A549 (cell line): ENCODE results near the gene DDX52. TPM values are rescaled to one million over a fixed set of nuclear protein-coding genes. Genes with fewer than 3 reads are reported as not detected.
"Not testable (repeated sequence)": the region's sequence is repeated elsewhere in the genome, so short reads cannot be mapped to it uniquely, and the experiment has no call there.

Experiments
- ATAC-seq, 2 experiments: fragments of 200-7000 bp in 1 of 2; fragments of >200 bp in 1 of 2; cut with Nextera tagmentation in 1 of 2; cut with Tn5 transposase in 1 of 2; 3 replicates each; pipeline versions ENCODE4 v1.8.0 to v1.9.1; 2018 to 2020; ENCODE audit warnings: mild to moderate bottlenecking in 1 of 2, moderate library complexity in 1 of 2
- CTCF ChIA-PET: fragments of 300-600 bp; sonication (Branson Sonifier 250); formaldehyde crosslinking; extraction: SDS; loops from one replicate; lab custom pipeline; 2021; ENCODE audit warnings: antibody characterized with exemption, inconsistent platforms; lab: Yijun Ruan, JAX
- POLR2A ChIA-PET: fragments of 350-600 bp; formaldehyde crosslinking; extraction: SDS; loops from one replicate; lab custom pipeline; 2021; ENCODE audit warnings: antibody characterized with exemption, inconsistent platforms; lab: Yijun Ruan, JAX
- DNase-seq, 2 experiments: peaks; one replicate each; pipeline versions ENCODE4 v3.0.0 to v3.0.0-alpha.2; 2011 to 2016; ENCODE audit warnings: low read depth in 1 of 2, low spot score in 1 of 2
- FAIRE-seq: peaks from 2 replicates; lab custom pipeline; 2011; peaks lifted over from hg19 to GRCh38; lab: Jason Lieb, UNC
- H3K27ac ChIP-seq, 2 experiments: fragments of >200 bp; sonication (Bioruptor Twin); formaldehyde crosslinking; 3 replicates each; pipeline ENCODE4 v1.5.1; 2016 to 2017
- H3K4me1 ChIP-seq: fragments of >200 bp; sonication (Bioruptor Twin); formaldehyde crosslinking; 3 replicates; pipeline ENCODE4 v1.6.1; 2016
- H3K4me2 ChIP-seq: fragments of >200 bp; sonication (Bioruptor Twin); formaldehyde crosslinking; 3 replicates; pipeline ENCODE4 v1.6.1; 2016
- H3K4me3 ChIP-seq: fragments of >200 bp; sonication (Bioruptor Twin); formaldehyde crosslinking; 3 replicates; pipeline ENCODE4 v1.5.1; 2016
- H3K9me3 ChIP-seq: fragments of >200 bp; sonication (Bioruptor Twin); formaldehyde crosslinking; 3 replicates; pipeline ENCODE4 v1.6.1; 2016
- CEBPB ChIP-seq, 2 experiments: fragments of >200 bp in 1 of 2; sonication (Bioruptor Twin) in 1 of 2; formaldehyde crosslinking in 1 of 2; IDR thresholded peaks; 2 replicates each; pipeline ENCODE4 v1.6.1; 2012 to 2016
- CHD2 ChIP-seq: fragments of 150-350 bp; IDR thresholded peaks from 2 replicates; pipeline ENCODE4 v1.6.1; 2014; ENCODE audit warnings: low read length; ENCODE audit not compliant: partially characterized antibody
- FOSB ChIP-seq: fragments of 250-450 bp; sonication (Bioruptor Pico); IDR thresholded peaks from 2 replicates; pipeline ENCODE4 v1.5.0; 2020; ENCODE audit warnings: mild to moderate bottlenecking, moderate library complexity
- FOSL2 ChIP-seq, 2 experiments: fragments of 450-650 bp in 1 of 2; fragments of >200 bp in 1 of 2; sonication (Bioruptor Twin) in 1 of 2; formaldehyde crosslinking; IDR thresholded peaks; 2 replicates each; pipeline versions ENCODE4 v1.5.0 to v1.6.1; 2016 to 2020; ENCODE audit warnings: mild to moderate bottlenecking in 1 of 2, moderate library complexity in 1 of 2
- HEYL ChIP-seq: fragments of 250-450 bp; sonication (Bioruptor Pico); IDR thresholded peaks from 2 replicates; pipeline ENCODE4 v1.8.0; 2021; ENCODE audit warnings: mild to moderate bottlenecking, moderate library complexity
- HMGXB4 ChIP-seq: fragments of 250-450 bp; sonication (Bioruptor Pico); IDR thresholded peaks from 2 replicates; pipeline ENCODE4 v1.5.0; 2021; ENCODE audit warnings: mild to moderate bottlenecking, moderate library complexity, borderline replicate concordance
- KDM1A ChIP-seq: fragments of 200-600 bp; sonication (generic); IDR thresholded peaks from 2 replicates; pipeline ENCODE4 v1.6.1; 2016; ENCODE audit warnings: low read depth, mild to moderate bottlenecking
- MAFK ChIP-seq: fragments of 450-650 bp; IDR thresholded peaks from 2 replicates; pipeline ENCODE4 v1.6.1; 2014; ENCODE audit not compliant: partially characterized antibody
- TFCP2L1 ChIP-seq: fragments of 250-450 bp; sonication (Bioruptor Pico); IDR thresholded peaks from 2 replicates; pipeline ENCODE4 v1.5.0; 2021; ENCODE audit warnings: mild to moderate bottlenecking
- USF2 ChIP-seq: fragments of 450-650 bp; IDR thresholded peaks from 2 replicates; pipeline ENCODE4 v1.6.1; 2014; ENCODE audit warnings: antibody characterized with exemption
- WGBS: methylation state at CpG from one replicate; pipeline ENCODE4 v1.1.6; 2017; ENCODE audit errors: missing lambda C conversion rate; 5-methylcytosine and 5-hydroxymethylcytosine counted together
- polyA plus RNA-seq, 4 experiments: library from polyadenylated mRNA; depleted of rRNA in 3 of 4; stranded (reverse); fragments of >200 nt; fragmentation: RNase III in 1 of 4; extraction: RNeasy Plus Mini Kit Qiagen cat#74134 plus additional on column Dnase treatment in 1 of 4; gene quantifications; 2 replicates in 3 of 4; 3 replicates in 1 of 4; pipeline ENCODE4 v1.2.3, GENCODE V29; 2011 to 2017
- TF ChIP-seq, protein P1 (sequence below): fragments of >200 bp; sonication (Bioruptor Twin); formaldehyde crosslinking; IDR thresholded peaks from 2 replicates; pipeline ENCODE4 v1.6.1; 2016
- TF ChIP-seq, protein P2 (sequence below): fragments of 250-450 bp; sonication (Bioruptor Pico); IDR thresholded peaks from 2 replicates; pipeline ENCODE4 v1.5.0; 2020; ENCODE audit warnings: low read depth, mild to moderate bottlenecking, moderate library complexity

Gene DDX52
- polyA plus RNA-seq, 2 of the 4 experiments (the other 2 are of a cell fraction): 42.4 to 59.6 TPM

DNA sequence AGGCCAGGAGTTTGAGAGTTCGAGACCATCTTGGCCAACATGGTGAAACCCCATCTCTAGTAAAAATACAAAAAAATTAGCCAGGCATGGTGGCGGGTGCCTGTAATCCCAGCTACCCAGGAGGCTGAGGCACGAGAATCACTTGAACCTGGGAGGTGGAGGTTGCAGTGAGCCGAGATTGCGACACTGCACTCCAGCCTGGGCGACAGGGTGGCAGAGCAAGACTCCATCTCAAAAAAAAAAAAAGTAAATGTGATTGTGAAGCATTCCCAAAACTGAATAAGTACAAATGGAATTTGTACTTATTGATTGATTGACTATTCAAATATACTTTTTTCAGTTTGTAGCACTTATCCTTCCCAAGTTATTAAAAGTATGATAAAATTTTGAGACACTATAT is 26.8 kb downstream of the DDX52 start:
- CTCF ChIA-PET, H3K4me3 ChIP-seq, ATAC-seq, POLR2A ChIA-PET, H3K27ac ChIP-seq, DNase-seq, H3K4me1 ChIP-seq, H3K4me2 ChIP-seq, H3K9me3 ChIP-seq, FAIRE-seq: not testable (repeated sequence)
- 0 out of 4 replicates have a peak, but pooled peaks of 1 of the 2 experiments have one; percentile 38 for TF ChIP-seq CEBPB (IDR thresholded peaks at IDR 0.05)
- WGBS: 94% methylated on average over 6 of the region's 6 CpGs

DNA sequence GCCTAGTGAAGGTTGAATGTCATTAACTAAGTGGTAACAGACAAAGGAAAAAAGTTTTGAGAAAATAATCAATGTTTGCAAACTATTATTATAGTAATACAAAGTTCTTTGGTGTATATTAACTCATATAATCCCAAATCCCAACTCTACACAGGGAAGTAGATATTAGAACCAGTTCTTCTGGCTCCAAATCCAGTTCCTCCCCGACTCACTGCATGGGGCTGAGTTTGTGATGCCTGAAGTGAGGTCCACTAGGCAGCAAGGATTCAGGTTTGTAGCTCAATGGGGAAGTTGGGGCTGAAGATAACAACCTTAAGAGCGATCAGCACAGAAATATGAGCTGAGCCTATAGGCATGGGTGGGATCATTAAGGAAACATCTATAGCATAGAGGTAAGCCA is 28.4 kb downstream of the DDX52 start:
- ATAC-seq (no peak), DNase-seq (no peak), FAIRE-seq (no peak)
- peaks cover 4% of the 10 kb centered on the region; the same call in 1 of the 3 replicates for H3K4me1 ChIP-seq
- no peak overlapping the region for H3K4me3 ChIP-seq
- no peak for TF ChIP-seq KDM1A
- CTCF ChIA-PET: no interaction called here
- no peak overlapping the region for H3K4me2 ChIP-seq
- POLR2A ChIA-PET: no interaction called here
- no peak overlapping the region for H3K27ac ChIP-seq
- no peaks in the 10 kb centered on the region for H3K9me3 ChIP-seq
- 95% methylated on average over 2 of the region's 2 CpGs for WGBS

DNA sequence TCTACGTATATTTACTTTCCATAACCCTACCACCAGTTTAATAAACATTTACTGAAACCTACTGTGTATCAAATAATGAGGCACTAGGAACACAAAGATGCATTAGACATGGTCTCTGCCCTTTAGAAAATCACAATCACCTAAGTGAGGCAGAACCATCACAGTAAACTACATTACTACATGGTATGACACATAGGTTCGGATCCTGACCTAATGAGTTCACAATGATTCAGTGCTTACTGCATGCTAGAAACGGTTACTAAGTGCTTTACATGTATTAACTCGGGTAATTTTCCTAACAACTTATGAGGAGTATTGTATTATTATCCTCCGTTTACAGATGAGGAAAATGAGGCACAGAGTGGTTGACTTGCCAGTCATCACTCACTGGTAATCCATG is 28.9 kb downstream of the DDX52 start:
- no peak overlapping the region for H3K4me2 ChIP-seq
- ATAC-seq (no peak), FAIRE-seq (no peak), DNase-seq (no peak)
- H3K4me1 ChIP-seq: peaks cover 6% of the 10 kb centered on the region; the same call in 1 of the 3 replicates
- POLR2A ChIA-PET: no interaction called here
- H3K4me3 ChIP-seq: no peak overlapping the region
- TF ChIP-seq HMGXB4 (CRISPR knock-in tag) (no peak), FOSL2 (IDR thresholded peaks at IDR 0.05) (no peak), FOSL2 (CRISPR knock-in tag; IDR thresholded peaks at IDR 0.05) (peak; percentile 30; the same call in 1 of the 2 replicates), CHD2 (no peak), TFCP2L1 (no peak), USF2 (no peak), FOSB (CRISPR knock-in tag) (no peak)
- TF ChIP-seq, protein P1, sequence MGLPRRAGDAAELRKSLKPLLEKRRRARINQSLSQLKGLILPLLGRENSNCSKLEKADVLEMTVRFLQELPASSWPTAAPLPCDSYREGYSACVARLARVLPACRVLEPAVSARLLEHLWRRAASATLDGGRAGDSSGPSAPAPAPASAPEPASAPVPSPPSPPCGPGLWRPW: no peak
- TF ChIP-seq, protein P2, sequence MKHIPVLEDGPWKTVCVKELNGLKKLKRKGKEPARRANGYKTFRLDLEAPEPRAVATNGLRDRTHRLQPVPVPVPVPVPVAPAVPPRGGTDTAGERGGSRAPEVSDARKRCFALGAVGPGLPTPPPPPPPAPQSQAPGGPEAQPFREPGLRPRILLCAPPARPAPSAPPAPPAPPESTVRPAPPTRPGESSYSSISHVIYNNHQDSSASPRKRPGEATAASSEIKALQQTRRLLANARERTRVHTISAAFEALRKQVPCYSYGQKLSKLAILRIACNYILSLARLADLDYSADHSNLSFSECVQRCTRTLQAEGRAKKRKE (CRISPR knock-in tag): no peak
- CTCF ChIA-PET: interaction anchor here (1.6 kb wide), 2 partner anchors 19 to 36 kb away, joined by 4 to 9 read pairs; no protein-coding TSS in a partner anchor
- 58% methylated on average over 5 of the region's 5 CpGs for WGBS
- H3K27ac ChIP-seq: no peak overlapping the region
- H3K9me3 ChIP-seq: no peaks in the 10 kb centered on the region

DNA sequence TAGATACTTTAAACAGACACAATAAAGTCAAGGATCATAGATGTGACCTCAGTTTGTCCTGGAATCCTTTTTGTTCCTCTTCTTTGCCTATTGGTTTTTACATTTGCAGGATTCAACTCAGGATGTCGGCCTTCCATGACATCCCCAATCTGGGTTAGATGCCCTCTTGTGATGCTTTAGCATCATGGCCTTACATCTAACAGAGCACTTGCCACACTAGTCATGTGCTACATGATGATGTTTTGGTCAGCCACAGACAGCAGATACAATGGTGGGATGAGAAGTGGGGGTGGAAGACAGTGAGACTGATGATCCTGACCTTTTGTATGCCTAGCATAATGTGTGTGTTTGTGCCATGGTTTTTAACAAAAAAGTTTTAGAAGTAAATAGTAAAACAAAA is 32.3 kb downstream of the DDX52 start:
- FAIRE-seq: no peak
- 78% methylated on average over 1 of the region's 1 CpG for WGBS

DNA sequence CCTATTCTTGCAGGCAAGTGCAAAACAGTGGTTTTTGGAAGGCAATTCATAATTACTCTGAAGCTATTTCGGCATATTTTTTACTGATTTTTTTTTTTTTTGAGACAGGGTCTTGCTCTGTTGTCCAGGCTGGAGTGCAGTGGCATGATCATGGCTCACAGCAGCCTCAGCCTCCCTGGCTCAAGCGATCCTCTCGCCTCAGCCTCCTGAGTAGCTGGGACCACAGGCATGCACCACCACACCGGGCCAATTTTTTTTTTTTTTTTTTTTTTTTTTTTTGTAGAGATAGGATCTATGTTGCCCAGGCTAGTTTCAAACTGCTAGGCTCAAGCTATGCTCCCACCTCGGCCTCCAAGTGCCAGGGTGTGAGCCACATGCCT is 33.2 kb downstream of the DDX52 start:
- not testable (repeated sequence) for H3K9me3 ChIP-seq, FAIRE-seq, DNase-seq
- Histone ChIP-seq H3K4me2 (peak overlapping the region; percentile 84), H3K4me1 (peaks cover 20% of the 10 kb centered on the region; the same call in 1 of the 3 replicates), H3K4me3 (peak overlapping the region; percentile 72), H3K27ac (peak overlapping the region; percentile 86 to 93)
- POLR2A ChIA-PET: interaction anchor here (1.0 to 1.9 kb wide), 12 partner anchors 11 to 251 kb away, joined by 3 to 11 read pairs (median 4); partner anchors contain the start of genes ACACA and TADA2A
- 82% methylated on average over 5 of the region's 5 CpGs for WGBS
- CTCF ChIA-PET: interaction anchor here (0.6 to 2.8 kb wide), 17 partner anchors 10 to 565 kb away, joined by 3 to 16 read pairs (median 4); no protein-coding TSS in a partner anchor
- ATAC-seq: peak in 1 of 2 experiments; percentile 5; a peak in 3 of 6 replicates

More for the DNA sequence above, 32.3 kb downstream of the DDX52 start:
- no peak overlapping the region for H3K27ac ChIP-seq
- H3K4me2 ChIP-seq: no peak overlapping the region
- TF ChIP-seq HEYL (CRISPR knock-in tag) (no peak), HMGXB4 (CRISPR knock-in tag) (no peak), MAFK (no peak)
- TF ChIP-seq, all 56 proteins: peak for 0
- peaks cover 20% of the 10 kb centered on the region; the same call in 1 of the 3 replicates for H3K4me1 ChIP-seq
- ChIA-PET POLR2A (interaction anchor here (1.9 kb wide), 1 partner anchor 135 kb away, joined by 5 read pairs; no protein-coding TSS in a partner anchor), CTCF (interaction anchor here (1.2 to 2.8 kb wide), 6 partner anchors 14 to 205 kb away, joined by 3 to 15 read pairs (median 4); no protein-coding TSS in a partner anchor)
- peak in 1 of 2 experiments; percentile 46 for DNase-seq
- no peak overlapping the region for H3K4me3 ChIP-seq
- H3K9me3 ChIP-seq: no peaks in the 10 kb centered on the region
- ATAC-seq: no peak
